Karpas-422 (cell line): ENCODE results near the gene HERC2. TPM values are rescaled to one million over a fixed set of nuclear protein-coding genes. Genes with fewer than 3 reads are reported as not detected.
"Not testable (repeated sequence)": the region's sequence is repeated elsewhere in the genome, so short reads cannot be mapped to it uniquely, and the experiment has no call there.

Source experiments
- DNase-seq: peaks from one replicate; pipeline ENCODE4 v3.0.0-alpha.2; 2015
- H2AFZ ChIP-seq: fragments of 200-600 bp; sonication (generic); 2 replicates; pipeline ENCODE4 v1.6.1; 2014; ENCODE audit warnings: antibody characterized with exemption, low read length, mixed read lengths
- H3K27ac ChIP-seq: fragments of 200-600 bp; sonication (generic); 2 replicates; pipeline ENCODE4 v1.5.1; 2014; ENCODE audit warnings: mild to moderate bottlenecking, low read length, moderate library complexity
- H3K27me3 ChIP-seq: fragments of 200-600 bp; sonication (generic); 2 replicates; pipeline ENCODE4 v1.6.1; 2014; ENCODE audit warnings: low read length, mixed read lengths
- H3K36me3 ChIP-seq: fragments of 200-600 bp; sonication (generic); 2 replicates; pipeline ENCODE4 v1.6.1; 2014; ENCODE audit warnings: low read length, mixed read lengths; ENCODE audit not compliant: insufficient read depth
- H3K4me1 ChIP-seq: fragments of 200-600 bp; sonication (generic); 2 replicates; pipeline ENCODE4 v1.6.1; 2014; ENCODE audit warnings: mild to moderate bottlenecking, low read length, mixed read lengths
- H3K4me2 ChIP-seq: fragments of 200-600 bp; sonication (generic); 2 replicates; pipeline ENCODE4 v1.6.1; 2014; ENCODE audit warnings: low read length, low read depth, mild to moderate bottlenecking; ENCODE audit not compliant: poor library complexity, severe bottlenecking
- H3K4me3 ChIP-seq: fragments of 200-600 bp; sonication (generic); 2 replicates; pipeline ENCODE4 v1.5.1; 2014; ENCODE audit warnings: mild to moderate bottlenecking, antibody characterized with exemption, low read length, mixed read lengths
- H3K79me2 ChIP-seq: fragments of 200-600 bp; sonication (generic); 2 replicates; pipeline ENCODE4 v1.6.1; 2014; ENCODE audit warnings: mild to moderate bottlenecking, low read length, mixed read lengths
- H3K9ac ChIP-seq: fragments of 200-600 bp; sonication (generic); 2 replicates; pipeline ENCODE4 v1.6.0; 2014; ENCODE audit warnings: low read length
- H3K9me2 ChIP-seq: fragments of 200-600 bp; sonication (generic), shearing (Covaris generic); replicated peaks from 2 replicates; pipeline ENCODE4 v1.6.0; 2014; ENCODE audit warnings: mild to moderate bottlenecking, low read length, moderate library complexity; ENCODE audit not compliant: insufficient read depth
- H3K9me3 ChIP-seq: fragments of 300-700, 200-600 bp; sonication (generic); 2 replicates; pipeline ENCODE4 v1.6.1; 2014; ENCODE audit warnings: low read length, mixed read lengths
- H4K20me1 ChIP-seq: fragments of 200-600 bp; sonication (generic); 2 replicates; pipeline ENCODE4 v1.6.1; 2014; ENCODE audit warnings: mild to moderate bottlenecking, antibody characterized with exemption, low read length, low read depth; ENCODE audit not compliant: insufficient read depth
- total RNA-seq: library from RNA; depleted of rRNA; stranded (reverse); fragments of >200 nt; shearing (Covaris generic); gene quantifications from 2 replicates; pipeline ENCODE4 v1.2.3, GENCODE V29; 2014; ENCODE audit warnings: low replicate concordance

Gene HERC2
- total RNA-seq, 1 experiment from 2014 or later = 58.7 TPM

- H2AFZ ChIP-seq, DNase-seq, H3K79me2 ChIP-seq, H3K9ac ChIP-seq, H3K9me3 ChIP-seq, H3K4me3 ChIP-seq, H3K27ac ChIP-seq, H3K4me2 ChIP-seq, H3K36me3 ChIP-seq, H3K27me3 ChIP-seq, H3K9me2 ChIP-seq, H4K20me1 ChIP-seq: not testable (repeated sequence)
- peaks cover 28% of the 10 kb centered on the region for H3K4me1 ChIP-seq
Observed at GRCh38 chr15:28137408-28138039, 184.5 kb downstream of the HERC2 start.

GRCh38 chr15:28136236-28136904 is 185.6 kb downstream of the HERC2 start:
- not testable (repeated sequence) for H3K9me2 ChIP-seq, H4K20me1 ChIP-seq, H3K79me2 ChIP-seq, H3K9ac ChIP-seq, H3K9me3 ChIP-seq, H3K36me3 ChIP-seq, H3K4me3 ChIP-seq, H2AFZ ChIP-seq, H3K27me3 ChIP-seq
- peaks cover 28% of the 10 kb centered on the region for H3K4me1 ChIP-seq
- peak; percentile 67 for DNase-seq
- peak overlapping the region; percentile 44 for H3K27ac ChIP-seq
- peak overlapping the region; percentile 44 for H3K4me2 ChIP-seq

GRCh38 chr15:28133281-28133680 is 188.7 kb downstream of the HERC2 start:
- Histone ChIP-seq H3K9me2 (no peaks in the 10 kb centered on the region), H3K4me1 (peaks cover 21% of the 10 kb centered on the region), H3K9ac (no peak overlapping the region), H3K27me3 (no peaks in the 10 kb centered on the region), H3K27ac (no peak overlapping the region), H3K36me3 (no peaks in the 10 kb centered on the region), H2AFZ (no peak overlapping the region), H3K79me2 (0 out of 2 replicates have a peak, but pooled peaks cover 2% of the 10 kb centered on the region), H4K20me1 (no peaks in the 10 kb centered on the region), H3K4me2 (no peak overlapping the region), H3K4me3 (no peak overlapping the region), H3K9me3 (no peaks in the 10 kb centered on the region)
- no peak for DNase-seq

- Histone ChIP-seq H3K9ac (no peak overlapping the region), H3K36me3 (no peaks in the 10 kb centered on the region), H3K79me2 (0 out of 2 replicates have a peak, but pooled peaks cover 2% of the 10 kb centered on the region), H3K9me2 (no peaks in the 10 kb centered on the region), H3K4me2 (no peak overlapping the region), H3K9me3 (no peaks in the 10 kb centered on the region), H3K4me3 (no peak overlapping the region), H3K27me3 (no peaks in the 10 kb centered on the region), H3K4me1 (peaks cover 24% of the 10 kb centered on the region), H3K27ac (no peak overlapping the region), H4K20me1 (0 out of 2 replicates have a peak, but pooled peaks cover 3% of the 10 kb centered on the region), H2AFZ (no peak overlapping the region)
- DNase-seq = no peak
Observed at GRCh38 chr15:28132524-28133275, 189.3 kb downstream of the HERC2 start.

- Histone ChIP-seq H3K27ac (no peak overlapping the region), H3K27me3 (no peaks in the 10 kb centered on the region), H3K79me2 (0 out of 2 replicates have a peak, but pooled peaks cover 2% of the 10 kb centered on the region), H3K9ac (no peak overlapping the region), H3K9me3 (no peaks in the 10 kb centered on the region), H3K4me3 (no peak overlapping the region), H3K36me3 (no peaks in the 10 kb centered on the region), H2AFZ (no peak overlapping the region), H3K9me2 (no peaks in the 10 kb centered on the region), H4K20me1 (0 out of 2 replicates have a peak, but pooled peaks cover 7% of the 10 kb centered on the region), H3K4me2 (no peak overlapping the region), H3K4me1 (peaks cover 18% of the 10 kb centered on the region)
- DNase-seq = no peak
Observed at GRCh38 chr15:28131946-28132345, 190.0 kb downstream of the HERC2 start.

GRCh38 chr15:28131400-28131799 is 190.6 kb downstream of the HERC2 start:
- no peak overlapping the region for H3K4me2 ChIP-seq
- no peaks in the 10 kb centered on the region for H3K9me2 ChIP-seq
- H3K4me1 ChIP-seq = peaks cover 13% of the 10 kb centered on the region
- no peak overlapping the region for H3K9ac ChIP-seq
- H3K36me3 ChIP-seq = no peaks in the 10 kb centered on the region
- no peaks in the 10 kb centered on the region for H3K27me3 ChIP-seq
- H3K27ac ChIP-seq = no peak overlapping the region
- H4K20me1 ChIP-seq = peaks cover 9% of the 10 kb centered on the region; the same call in 1 of the 2 replicates
- H3K9me3 ChIP-seq = no peaks in the 10 kb centered on the region
- no peak overlapping the region for H3K4me3 ChIP-seq
- no peaks in the 10 kb centered on the region for H3K79me2 ChIP-seq
- H2AFZ ChIP-seq = no peak overlapping the region
- DNase-seq = no peak

GRCh38 chr15:28130651-28131050 is 191.3 kb downstream of the HERC2 start:
- no peaks in the 10 kb centered on the region for H3K36me3 ChIP-seq
- H3K4me3 ChIP-seq = no peak overlapping the region

GRCh38 chr15:28129231-28129848 is 192.6 kb downstream of the HERC2 start:
- H3K9me3 ChIP-seq = no peaks in the 10 kb centered on the region
- no peaks in the 10 kb centered on the region for H3K79me2 ChIP-seq
- peaks cover 5% of the 10 kb centered on the region for H3K4me1 ChIP-seq
- no peak overlapping the region for H3K27ac ChIP-seq
- H4K20me1 ChIP-seq = peaks cover 13% of the 10 kb centered on the region; the same call in 1 of the 2 replicates
- H3K36me3 ChIP-seq = no peaks in the 10 kb centered on the region
- no peak overlapping the region for H3K4me3 ChIP-seq
- H3K4me2 ChIP-seq = no peak overlapping the region
- no peaks in the 10 kb centered on the region for H3K27me3 ChIP-seq
- no peak overlapping the region for H2AFZ ChIP-seq
- no peak overlapping the region for H3K9ac ChIP-seq
- DNase-seq = no peak
- no peaks in the 10 kb centered on the region for H3K9me2 ChIP-seq

More at GRCh38 chr15:28130651-28131050, 191.3 kb downstream of the HERC2 start:
- H3K4me2 ChIP-seq = no peak overlapping the region
- no peak for DNase-seq
- no peaks in the 10 kb centered on the region for H3K79me2 ChIP-seq
- no peaks in the 10 kb centered on the region for H3K9me3 ChIP-seq
- H3K9me2 ChIP-seq = no peaks in the 10 kb centered on the region
- peaks cover 5% of the 10 kb centered on the region for H3K4me1 ChIP-seq
- H4K20me1 ChIP-seq = peaks cover 10% of the 10 kb centered on the region; the same call in 1 of the 2 replicates
- no peak overlapping the region for H3K9ac ChIP-seq
- no peak overlapping the region for H3K27ac ChIP-seq
- no peaks in the 10 kb centered on the region for H3K27me3 ChIP-seq
- H2AFZ ChIP-seq = no peak overlapping the region
